HEK293T (cell line): ENCODE data around the gene OVCA2.

Source experiments
- CTCF ChIA-PET: fragments of 350-600 bp; formaldehyde crosslinking; extraction: SDS; loops from one replicate; lab custom pipeline; 2021; ENCODE audit warnings: antibody characterized with exemption, inconsistent platforms; lab: Yijun Ruan, JAX
- POLR2A ChIA-PET: fragments of 350-600 bp; formaldehyde crosslinking; extraction: SDS; loops from one replicate; lab custom pipeline; 2020; ENCODE audit warnings: antibody characterized with exemption, inconsistent platforms; lab: Yijun Ruan, JAX
- DNase-seq: peaks from one replicate; pipeline ENCODE4 v3.0.0; 2012; ENCODE audit warnings: mixed read lengths; ENCODE audit errors: extremely low spot score
- ARNT ChIP-seq: fragments of 450-650 bp; IDR thresholded peaks from 2 replicates; pipeline ENCODE4 v1.6.1; 2017; ENCODE audit warnings: mild to moderate bottlenecking
- BHLHE40 ChIP-seq: fragments of 450-650 bp; IDR thresholded peaks from 2 replicates; pipeline ENCODE4 v1.6.1; 2016; ENCODE audit warnings: mild to moderate bottlenecking, moderate library complexity, borderline replicate concordance
- CTBP1 ChIP-seq: fragments of 450-650 bp; IDR thresholded peaks from 2 replicates; pipeline ENCODE4 v1.6.1; 2016; ENCODE audit warnings: borderline replicate concordance
- ELF4 ChIP-seq: fragments of 450-650 bp; IDR thresholded peaks from 2 replicates; pipeline ENCODE4 v1.6.1; 2017; ENCODE audit warnings: antibody characterized with exemption
- FOXA1 ChIP-seq: fragments of 450-650 bp; IDR thresholded peaks from 2 replicates; pipeline ENCODE4 v1.6.1; 2016; ENCODE audit warnings: mild to moderate bottlenecking
- FOXK2 ChIP-seq: fragments of 450-650 bp; IDR thresholded peaks from 2 replicates; pipeline ENCODE4 v1.6.1; 2016; ENCODE audit warnings: mild to moderate bottlenecking
- FOXM1 ChIP-seq: fragments of 450-650 bp; IDR thresholded peaks from 2 replicates; pipeline ENCODE4 v1.6.1; 2017; ENCODE audit warnings: mild to moderate bottlenecking, borderline replicate concordance
- HDGF ChIP-seq: fragments of 450-650 bp; IDR thresholded peaks from 2 replicates; pipeline ENCODE4 v1.6.1; 2017; ENCODE audit warnings: antibody characterized with exemption, borderline replicate concordance
- L3MBTL2 ChIP-seq: fragments of 450-650 bp; conservative IDR thresholded peaks from 2 replicates; pipeline ENCODE4 v1.6.1; 2016; ENCODE audit warnings: mild to moderate bottlenecking
- LEF1 ChIP-seq: fragments of 450-650 bp; IDR thresholded peaks from 2 replicates; pipeline ENCODE4 v1.6.1; 2017; ENCODE audit warnings: mild to moderate bottlenecking, borderline replicate concordance
- NFRKB ChIP-seq: fragments of 450-650 bp; IDR thresholded peaks from 2 replicates; pipeline ENCODE4 v1.6.1; 2016; ENCODE audit warnings: mild to moderate bottlenecking, moderate library complexity
- PKNOX1 ChIP-seq: fragments of 450-650 bp; IDR thresholded peaks from 2 replicates; pipeline ENCODE4 v1.6.1; 2016
- SP1 ChIP-seq: fragments of 450-650 bp; IDR thresholded peaks from 2 replicates; pipeline ENCODE4 v1.6.1; 2017
- SUZ12 ChIP-seq: fragments of 450-650 bp; IDR thresholded peaks from 2 replicates; pipeline ENCODE4 v1.6.1; 2016; ENCODE audit warnings: mild to moderate bottlenecking
- TARDBP ChIP-seq: fragments of 450-650 bp; IDR thresholded peaks from 2 replicates; pipeline ENCODE4 v1.6.1; 2016
- ZNF384 ChIP-seq: fragments of 450-650 bp; IDR thresholded peaks from 2 replicates; pipeline ENCODE4 v1.6.1; 2016

OVCA2 gene

GRCh38 chr17:2040942-2041560 lies 771 bp upstream of the OVCA2 start:
- DNase-seq = no peak
- ChIA-PET CTCF (interaction anchor here (0.5 to 1.6 kb wide), 2 partner anchors 126 to 132 kb away, joined by 6 to 9 read pairs; no protein-coding TSS in a partner anchor), POLR2A (interaction anchor here (1.6 kb wide), 1 partner anchor 9 kb away, joined by 5 read pairs; no protein-coding TSS in a partner anchor)
- no peak for TF ChIP-seq SUZ12
- no peak for TF ChIP-seq L3MBTL2
- no peak for TF ChIP-seq NFRKB
- no peak for TF ChIP-seq FOXA1
- TF ChIP-seq SP1 = no peak
- TF ChIP-seq CTBP1 = no peak

GRCh38 chr17:2042390-2042847 lies 597 bp downstream of the OVCA2 start:
- ChIA-PET CTCF (no interaction called here), POLR2A (no interaction called here)
- TF ChIP-seq CTBP1 (no peak), L3MBTL2 (peak; percentile 75)

GRCh38 chr17:2042933-2043332 lies 1.1 kb downstream of the OVCA2 start:
- no peak for DNase-seq
- TF ChIP-seq TARDBP (no peak), FOXM1 (no peak), HDGF (no peak), SP1 (no peak), L3MBTL2 (no peak), ARNT (no peak), CTBP1 (no peak), SUZ12 (no peak), ZNF384 (no peak), ELF4 (no peak), NFRKB (no peak), BHLHE40 (no peak), LEF1 (no peak), FOXK2 (no peak)
- ChIA-PET CTCF (no interaction called here), POLR2A (no interaction called here)

More at GRCh38 chr17:2042390-2042847, 597 bp downstream of the OVCA2 start:
- peak; percentile 34 for DNase-seq

- TF ChIP-seq ZNF384 (no peak), SUZ12 (no peak), PKNOX1 (no peak), ELF4 (no peak), FOXA1 (no peak), CTBP1 (no peak), SP1 (no peak)
- DNase-seq = no peak
- ChIA-PET POLR2A (no interaction called here), CTCF (no interaction called here)
Observed at GRCh38 chr17:2043785-2044184, 2.0 kb downstream of the OVCA2 start.

GRCh38 chr17:2044263-2044894 lies 2.6 kb downstream of the OVCA2 start:
- ChIA-PET POLR2A (no interaction called here), CTCF (no interaction called here)
- no peak for DNase-seq
- no peak for TF ChIP-seq ELF4
- TF ChIP-seq PKNOX1 = no peak
- TF ChIP-seq CTBP1 = no peak
- TF ChIP-seq HDGF = no peak
- TF ChIP-seq ARNT = no peak
- TF ChIP-seq FOXA1 = no peak
- TF ChIP-seq NFRKB = no peak
- TF ChIP-seq SP1 = no peak
- TF ChIP-seq LEF1 = no peak
- no peak for TF ChIP-seq ZNF384
- no peak for TF ChIP-seq TARDBP
- no peak for TF ChIP-seq SUZ12
- no peak for TF ChIP-seq BHLHE40

GRCh38 chr17:2047590-2047989 lies 5.8 kb downstream of the OVCA2 start:
- CTCF ChIA-PET = no interaction called here
- POLR2A ChIA-PET = no interaction called here
- TF ChIP-seq L3MBTL2 (no peak), ELF4 (no peak), ZNF384 (no peak), SP1 (no peak)
- no peak for DNase-seq

GRCh38 chr17:2048805-2049204 lies 7.0 kb downstream of the OVCA2 start:
- DNase-seq = no peak
- ChIA-PET POLR2A (no interaction called here), CTCF (no interaction called here)
- no peak for TF ChIP-seq ARNT
- TF ChIP-seq FOXM1 = no peak
- TF ChIP-seq ELF4 = no peak
- no peak for TF ChIP-seq NFRKB
- no peak for TF ChIP-seq FOXK2
- TF ChIP-seq ZNF384 = no peak
- no peak for TF ChIP-seq PKNOX1
- no peak for TF ChIP-seq SP1
- TF ChIP-seq FOXA1 = no peak
- no peak for TF ChIP-seq CTBP1
- no peak for TF ChIP-seq LEF1
- no peak for TF ChIP-seq L3MBTL2
- TF ChIP-seq HDGF = no peak
- TF ChIP-seq SUZ12 = no peak
- TF ChIP-seq BHLHE40 = no peak
- no peak for TF ChIP-seq TARDBP
